GM12892 (cell line): ENCODE results near the gene CCT5.
"Not testable (repeated sequence)": the region's sequence is repeated elsewhere in the genome, so short reads cannot be mapped to it uniquely, and the experiment has no call there.

Source experiments
- DNase-seq: peaks from one replicate; pipeline ENCODE4 v3.0.0; 2011; ENCODE audit not compliant: insufficient read length
- FAIRE-seq: peaks from 2 replicates; lab custom pipeline; 2011; peaks lifted over from hg19 to GRCh38; lab: Jason Lieb, UNC
- POLR2A ChIP-seq: IDR thresholded peaks from 2 replicates; pipeline ENCODE4 v1.6.1; 2011; ENCODE audit warnings: low read depth, low read length, control low read depth
- POLR2AphosphoS5 ChIP-seq: IDR thresholded peaks from 2 replicates; pipeline ENCODE4 v1.6.1; 2011; ENCODE audit warnings: low read depth, low read length, control low read depth
- TAF1 ChIP-seq: IDR thresholded peaks from 2 replicates; pipeline ENCODE4 v1.6.1; 2011; ENCODE audit warnings: low read depth, mild to moderate bottlenecking, control low read depth, low read length, borderline replicate concordance

Gene CCT5

DNA sequence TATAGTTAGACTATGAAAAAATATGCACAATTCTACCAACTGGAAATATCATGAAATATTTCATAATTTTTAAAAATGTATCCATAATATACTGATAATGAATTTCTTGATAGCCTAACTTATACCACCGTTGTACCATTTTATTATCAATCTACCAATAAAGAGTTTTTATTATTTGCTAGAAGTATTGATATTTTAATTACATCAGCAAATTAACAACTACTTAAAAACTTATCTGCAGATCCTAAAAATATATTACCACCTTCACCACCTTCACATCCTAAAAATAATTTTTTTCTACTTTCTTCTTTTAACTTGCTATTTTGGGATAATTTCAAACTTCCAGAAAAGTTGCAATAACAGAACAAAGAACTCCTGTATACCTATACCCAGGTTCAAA, 21.8 kb upstream of the CCT5 start:
- DNase-seq (no peak), FAIRE-seq (no peak)
- no peak for TF ChIP-seq POLR2A
- TF ChIP-seq TAF1: no peak
- TF ChIP-seq POLR2AphosphoS5: no peak

DNA sequence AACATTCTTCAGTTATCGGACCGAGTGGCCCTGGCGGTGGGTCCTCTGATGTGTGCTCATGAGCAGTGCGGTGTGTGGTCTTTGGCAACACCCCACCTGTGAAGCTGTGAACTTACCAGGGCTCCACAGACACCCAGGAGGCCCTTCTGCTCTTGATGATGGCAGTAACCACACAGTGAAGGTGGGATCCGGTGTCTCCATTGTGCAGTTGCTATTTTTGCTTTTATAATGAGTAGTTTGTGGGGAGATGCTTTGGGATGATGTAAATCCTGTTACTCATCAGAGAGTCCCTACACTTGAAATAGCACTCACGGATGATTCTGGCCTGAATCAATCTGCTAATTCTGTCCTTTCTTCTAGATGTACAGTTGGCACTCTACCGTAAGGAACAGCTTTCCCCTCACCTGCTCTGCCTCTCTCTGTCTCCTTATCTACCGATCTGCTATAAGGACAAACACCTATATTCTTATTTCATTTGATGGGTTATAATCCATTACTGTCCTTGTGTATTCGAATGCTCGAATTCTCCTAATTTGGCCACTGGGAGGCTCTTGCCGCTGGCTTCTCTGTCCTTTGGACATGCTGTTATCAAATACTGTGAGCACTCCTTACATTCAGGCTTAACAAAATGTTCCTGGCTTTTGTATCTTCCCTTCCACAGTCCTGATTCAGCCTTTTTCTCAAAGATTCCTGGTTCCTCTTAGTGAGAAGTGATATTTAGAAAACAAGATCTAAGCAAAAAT, 20.6 kb upstream of the CCT5 start:
- FAIRE-seq: no peak
- no peak for DNase-seq
- TF ChIP-seq POLR2AphosphoS5: no peak
- TF ChIP-seq POLR2A: no peak

GRCh38 chr5:10232386-10232785, 17.7 kb upstream of the CCT5 start:
- FAIRE-seq (no peak), DNase-seq (no peak)
- TF ChIP-seq TAF1 (no peak), POLR2AphosphoS5 (no peak), POLR2A (no peak)

- DNase-seq (no peak), FAIRE-seq (no peak)
- TF ChIP-seq POLR2A: no peak
- no peak for TF ChIP-seq POLR2AphosphoS5
- no peak for TF ChIP-seq TAF1
These were observed 17.1 kb upstream of the CCT5 start for GRCh38 chr5:10233011-10233410.

- DNase-seq (no peak), FAIRE-seq (no peak)
- no peak for TF ChIP-seq POLR2AphosphoS5
- TF ChIP-seq TAF1: no peak
- no peak for TF ChIP-seq POLR2A
These were observed 16.6 kb upstream of the CCT5 start for GRCh38 chr5:10233505-10233904.

- TF ChIP-seq TAF1 (no peak), POLR2AphosphoS5 (no peak), POLR2A (no peak)
- DNase-seq (no peak), FAIRE-seq (no peak)
These were observed 14.7 kb upstream of the CCT5 start for GRCh38 chr5:10235350-10235749.

DNA sequence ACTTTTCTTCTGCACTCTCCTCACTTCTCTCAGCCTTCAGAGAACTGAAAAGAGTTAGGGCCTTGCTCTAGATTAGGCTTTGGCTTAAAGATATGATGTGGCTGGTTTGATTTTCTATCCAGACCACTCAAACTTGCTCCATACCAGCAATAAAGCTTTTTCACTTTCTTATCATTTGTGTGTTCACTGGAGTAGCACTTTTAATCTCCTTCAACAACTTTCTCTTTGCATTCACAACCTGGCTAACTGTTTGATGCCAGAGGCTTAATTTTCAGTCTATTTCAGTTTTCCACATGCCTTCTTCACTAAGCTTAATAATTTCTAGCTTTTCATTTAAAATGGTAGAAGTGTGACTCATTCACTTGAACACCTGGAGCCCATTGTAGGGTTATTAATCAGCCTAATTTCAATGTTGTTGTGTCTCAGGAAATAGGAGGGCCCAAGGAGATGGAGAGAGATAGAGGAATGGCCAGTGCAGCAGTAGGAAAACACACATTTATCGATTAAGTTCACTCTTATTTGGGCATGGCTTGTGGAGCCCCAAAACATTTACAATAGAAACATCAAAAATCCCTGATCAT, 6.3 kb upstream of the CCT5 start:
- no peak for TF ChIP-seq TAF1
- TF ChIP-seq POLR2A: no peak
- no peak for TF ChIP-seq POLR2AphosphoS5
- FAIRE-seq (no peak), DNase-seq (no peak)

DNA sequence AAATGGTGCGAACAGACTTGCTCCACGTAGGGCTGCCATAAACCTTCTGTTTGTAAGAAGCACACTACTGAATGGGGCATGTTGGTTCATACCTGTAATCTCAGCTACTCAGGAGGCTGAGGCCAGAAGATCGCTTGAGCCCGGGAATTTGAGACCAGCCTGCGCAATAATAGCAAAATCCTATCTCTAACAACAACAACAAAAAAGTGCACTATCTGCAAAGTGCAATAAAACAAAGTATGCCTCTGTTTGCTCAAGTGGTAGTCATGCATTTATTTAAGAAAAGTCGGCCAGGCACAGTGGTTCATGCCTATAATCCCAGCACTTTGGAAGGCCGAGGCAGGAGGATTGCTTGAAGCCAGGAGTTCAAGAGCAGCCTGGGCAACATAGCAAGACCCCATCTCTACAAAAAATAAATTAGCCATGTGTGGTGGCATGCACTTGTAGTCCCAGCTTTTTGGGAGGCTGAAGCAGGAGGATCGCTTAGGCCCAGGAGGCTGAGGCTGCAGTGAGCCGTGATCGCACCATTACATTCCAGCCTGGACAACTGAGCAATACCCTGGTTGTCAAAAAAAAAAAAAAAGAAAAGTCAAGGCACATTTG, 5.6 kb upstream of the CCT5 start:
- TF ChIP-seq POLR2A (no peak), TAF1 (no peak), POLR2AphosphoS5 (no peak)
- FAIRE-seq: no peak
- DNase-seq: no peak

- TF ChIP-seq TAF1 (no peak), POLR2AphosphoS5 (no peak), POLR2A (no peak)
- DNase-seq (no peak), FAIRE-seq (no peak)
These were observed 3.3 kb upstream of the CCT5 start for GRCh38 chr5:10246761-10247160.

DNA sequence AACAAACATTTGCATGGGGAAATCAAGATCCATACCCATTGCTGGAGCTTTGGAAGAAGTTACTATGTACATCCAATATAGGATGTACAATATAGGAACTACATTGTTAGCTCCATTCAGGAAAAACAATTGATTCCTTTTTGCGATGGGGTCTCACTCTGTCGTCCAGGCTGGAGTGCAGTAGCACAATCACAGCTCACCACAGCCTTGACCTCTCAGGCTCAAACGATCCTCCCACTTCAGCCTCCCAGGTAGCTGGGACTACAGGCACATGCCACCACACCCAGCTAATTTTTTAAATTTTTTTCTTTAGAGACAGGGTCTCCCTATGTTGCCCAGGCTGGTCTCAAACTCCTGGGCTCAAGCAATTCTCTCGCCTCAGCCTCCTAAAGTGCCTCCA, 2.9 kb upstream of the CCT5 start:
- not testable (repeated sequence) for DNase-seq, FAIRE-seq

- DNase-seq: no peak
- FAIRE-seq: no peak
- TF ChIP-seq TAF1 (no peak), POLR2AphosphoS5 (no peak), POLR2A (no peak)
These were observed 1.5 kb upstream of the CCT5 start for GRCh38 chr5:10248378-10249260.

DNA sequence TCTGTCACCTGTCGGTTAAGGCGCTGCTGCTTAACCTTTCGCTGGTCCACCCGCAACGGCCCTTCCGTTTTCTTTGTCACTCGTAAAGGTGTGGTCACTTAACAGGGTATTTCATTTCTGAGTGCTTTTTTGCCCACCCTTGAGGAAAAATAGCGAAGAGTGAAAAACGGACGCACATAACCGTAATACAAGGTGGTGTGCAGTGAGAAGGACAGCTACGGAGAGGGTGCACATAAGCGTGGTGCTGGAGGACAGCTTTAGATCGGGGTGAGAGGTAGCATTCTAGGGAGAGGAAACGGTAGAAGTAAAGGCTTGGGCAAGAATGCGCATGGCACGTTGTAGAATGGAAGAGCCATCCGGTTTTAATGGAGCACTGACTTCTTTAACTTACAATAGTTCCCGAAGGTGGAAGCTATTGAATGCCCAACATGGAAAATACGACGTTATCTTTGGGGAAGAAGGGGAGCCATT, 761 bp downstream of the CCT5 start:
- no peak for TF ChIP-seq POLR2A
- no peak for TF ChIP-seq TAF1
- no peak for TF ChIP-seq POLR2AphosphoS5
- FAIRE-seq (no peak), DNase-seq (no peak)
